Pancreas (tissue), 10 donors: ENCODE results near the gene THUMPD3. TPM values are rescaled to one million over a fixed set of nuclear protein-coding genes. Genes with fewer than 3 reads are reported as not detected.

ENCODE experiments used
- ATAC-seq, 4 donors: fragments of 200-7000 bp; cut with Tn5 transposase; one replicate each; pipeline versions ENCODE4 v1.8.0 to v1.9.1; 2020; ENCODE audit warnings: mild to moderate bottlenecking in 4 of 4, moderate library complexity in 4 of 4
- DNase-seq, 6 donors: peaks; one replicate each; pipeline ENCODE4 v3.0.0-alpha.2; 2020
- FAIRE-seq: peaks from 2 replicates; lab custom pipeline; 2012; peaks lifted over from hg19 to GRCh38; lab: Jason Lieb, UNC
- H3K27ac ChIP-seq, 4 donors: fragments of 200-600 bp; sonication (generic); 1 replicate in 3 of 4; 2 replicates in 1 of 4; pipeline versions ENCODE4 v1.5.0 to v1.8.0; 2020
- H3K27me3 ChIP-seq, 4 donors: fragments of 200-600 bp; one replicate each; pipeline ENCODE4 v1.8.0; 2021
- H3K36me3 ChIP-seq, 3 donors: fragments of 200-600 bp; sonication (generic) in 1 of 3; one replicate each; pipeline versions ENCODE4 v1.5.0 to v1.8.0; 2020 to 2021
- H3K4me1 ChIP-seq, 3 donors: fragments of 200-600 bp; one replicate each; pipeline ENCODE4 v1.8.0; 2021
- H3K4me3 ChIP-seq, 4 donors: fragments of 200-600 bp; sonication (generic) in 2 of 4; one replicate each; pipeline versions ENCODE4 v1.5.0 to v1.8.0; 2020 to 2021
- H3K9me3 ChIP-seq, 4 donors: fragments of 200-600 bp; one replicate each; pipeline ENCODE4 v1.8.0; 2021
- CTCF ChIP-seq, 4 donors: fragments of 200-600 bp; sonication (generic) in 3 of 4; IDR thresholded peaks; one replicate each; pipeline versions ENCODE4 v1.5.0 to v1.8.0; 2021; ENCODE audit warnings: antibody characterized with exemption in 4 of 4
- WGBS, 2 donors: extraction: QIAGEN DNeasy Blood & Tissue Kit; methylation state at CpG; one replicate each; pipeline ENCODE4 v1.1.7; 2013; 5-methylcytosine and 5-hydroxymethylcytosine counted together
- intact Hi-C, 3 donors: fragments of 100-400 bp; cut with DNase I; formaldehyde crosslinking; loops; one replicate each; pipeline versions ENCODE4 v1.11.1 to v1.14.2; 2022
- polyA plus RNA-seq, 2 donors: library from polyadenylated mRNA; stranded (reverse); fragments of 200-250 nt; gene quantifications; one replicate each; pipeline ENCODE4 v1.2.3, GENCODE V29; 2013
- total RNA-seq, 6 donors: library from RNA; stranded (reverse); fragmentation: NEBNext Ultra II Directional in 4 of 6; extraction: Animal tissue kit (Norgen Biotek cat#: 25700) in 4 of 6; gene quantifications; one replicate each; pipeline versions ENCODE4 v1.2.1 to v1.2.4, GENCODE V29; 2021 to 2023
- donor health status: healthy with polysubstance abuse.
- donor health status: DM: no; HTN: no; CAD: no; lungs with moderate emphysema.
- donor health status: DM: no; HTN: no; CAD: no.
- donor health status: control.
- donor health status: control.
- donor health status: Bipolar disorder and iron deficiency.
- donor health status: DM: yes; HTN: yes; CAD: no.
- donor health status: DM: no; HTN: no; CAD: no.
- donor health status: DM: no; HTN: no; CAD: no.
- donor health status: DM: yes; HTN: yes; CAD: no.

Gene THUMPD3
- total and polyA plus RNA-seq, 8 donors = 12.0 to 22.5 (median 16.4) TPM

- no peaks in the 10 kb centered on the region for H3K27me3 ChIP-seq
- peak overlapping the region; percentile 97 to 99 (median 98) for H3K27ac ChIP-seq
- H3K36me3 ChIP-seq = peaks cover 1 to 6% (median 3%) of the 10 kb centered on the region in 3 donors
- FAIRE-seq (no peak), ATAC-seq (no peak), DNase-seq (no peak)
- peaks cover 41 to 48% (median 42%) of the 10 kb centered on the region in 3 donors for H3K4me1 ChIP-seq
- peak overlapping the region; percentile 54 to 94 (median 78) for H3K4me3 ChIP-seq
- TF ChIP-seq CTCF (IDR thresholded peaks at IDR 0.05) = no peak
- no peaks in the 10 kb centered on the region for H3K9me3 ChIP-seq
- intact Hi-C loops = loop anchor here in 1 of 3 donors (10.0 kb wide), 1 partner anchor 49 kb away; no protein-coding TSS in a partner anchor
- WGBS, 2 donors = 2 to 3% methylated on average over 15 of the region's 15 CpGs
Observed at GRCh38 chr3:9395570-9396300, 32.9 kb downstream of the THUMPD3 start.

- no peak for FAIRE-seq
- H3K36me3 ChIP-seq = peaks cover 0 to under 1% (median 0%) of the 10 kb centered on the region in 3 donors
- no peaks in the 10 kb centered on the region for H3K9me3 ChIP-seq
- H3K27ac ChIP-seq = peak overlapping the region; percentile 97 to 99 (median 98)
- WGBS, 2 donors = 0% methylated on average over 13 to 25 of the region's 25 CpGs
- intact Hi-C loops = loop anchor here in 1 of 3 donors (10.0 kb wide), 1 partner anchor 49 kb away; no protein-coding TSS in a partner anchor
- peaks cover 46 to 53% (median 48%) of the 10 kb centered on the region in 3 donors for H3K4me1 ChIP-seq
- peak; percentile 46 to 54 (median 50) for ATAC-seq
- peak overlapping the region; percentile 54 to 94 (median 78) for H3K4me3 ChIP-seq
- peak in 2 of 6 donors; percentile 85 to 89 for DNase-seq
- H3K27me3 ChIP-seq = no peaks in the 10 kb centered on the region
- TF ChIP-seq CTCF (IDR thresholded peaks at IDR 0.05) = no peak
Observed at GRCh38 chr3:9396301-9396631, 33.4 kb downstream of the THUMPD3 start.

- intact Hi-C loops = loop anchor here in 1 of 3 donors (10.0 kb wide), 1 partner anchor 48 kb away; no protein-coding TSS in a partner anchor
- H3K36me3 ChIP-seq = no peaks in the 10 kb centered on the region
- DNase-seq (peak; percentile 98 to 99 (median 98)), ATAC-seq (peak; percentile 79 to 84 (median 80)), FAIRE-seq (no peak)
- TF ChIP-seq CTCF (IDR thresholded peaks at IDR 0.05) = no peak
- no peaks in the 10 kb centered on the region for H3K27me3 ChIP-seq
- no peaks in the 10 kb centered on the region for H3K9me3 ChIP-seq
- H3K4me1 ChIP-seq = peaks cover 48 to 53% (median 52%) of the 10 kb centered on the region in 3 donors
- H3K27ac ChIP-seq = peak overlapping the region; percentile 97 to 99 (median 98)
- 0 to 1% methylated on average over 53 to 71 of the region's 71 CpGs for WGBS, 2 donors
- H3K4me3 ChIP-seq = peak overlapping the region; percentile 54 to 94 (median 78)
Observed at GRCh38 chr3:9396632-9397331, 33.9 kb downstream of the THUMPD3 start.

GRCh38 chr3:9397332-9397905 lies 34.6 kb downstream of the THUMPD3 start, which contains the start of gene SETD5:
TSS of gene SETD5 (plus strand) at chr3:9397615. CDS start at chr3:9428939, 31,324 bp downstream.
- peak within 1 kb of the TSS; percentile 97 to 99 (median 98) for H3K27ac ChIP-seq
- peak; percentile 74 to 84 (median 76) for ATAC-seq
- 0 to 1% methylated on average over 44 to 63 of the region's 63 CpGs for WGBS, 2 donors
- no peaks in the 10 kb centered on the region for H3K36me3 ChIP-seq
- no peak for TF ChIP-seq CTCF (IDR thresholded peaks at IDR 0.05)
- FAIRE-seq = no peak
- no peaks in the 10 kb centered on the region for H3K9me3 ChIP-seq
- H3K27me3 ChIP-seq = no peaks in the 10 kb centered on the region
- intact Hi-C loops = loop anchor here in 1 of 3 donors (10.0 kb wide), 1 partner anchor 47 kb away; no protein-coding TSS in a partner anchor
- peak within 1 kb of the TSS; percentile 76 to 94 (median 82) for H3K4me3 ChIP-seq
- H3K4me1 ChIP-seq = peaks cover 46 to 53% (median 52%) of the 10 kb centered on the region in 3 donors
- DNase-seq = peak; percentile 97 to 99 (median 98)
